ENCODE results near the gene TECPR2.
"Not testable (repeated sequence)": the region's sequence is repeated elsewhere in the genome, so short reads cannot be mapped to it uniquely, and the experiment has no call there.

TECPR2 gene

GRCh38 chr14:102335163-102335562 lies 27.6 kb upstream of the TECPR2 start:
- no peak for DNase-seq

- DNase-seq: no peak
Observed at GRCh38 chr14:102338724-102339123, 24.0 kb upstream of the TECPR2 start.

- DNase-seq: no peak
Observed at GRCh38 chr14:102341566-102341965, 21.2 kb upstream of the TECPR2 start.

GRCh38 chr14:102342238-102342637 lies 20.5 kb upstream of the TECPR2 start:
- no peak for DNase-seq

- no peak for DNase-seq
Observed at GRCh38 chr14:102344084-102344483, 18.7 kb upstream of the TECPR2 start.

- no peak for DNase-seq
Observed at GRCh38 chr14:102344485-102344884, 18.3 kb upstream of the TECPR2 start.

- no peak for DNase-seq
Observed at GRCh38 chr14:102345232-102345631, 17.5 kb upstream of the TECPR2 start.

GRCh38 chr14:102346645-102347044 lies 16.1 kb upstream of the TECPR2 start:
- no peak for DNase-seq

- DNase-seq: no peak
Observed at GRCh38 chr14:102348376-102348775, 14.4 kb upstream of the TECPR2 start.

GRCh38 chr14:102351023-102351422 lies 11.7 kb upstream of the TECPR2 start:
- no peak for DNase-seq

GRCh38 chr14:102351593-102351992 lies 11.1 kb upstream of the TECPR2 start:
- DNase-seq: not testable (repeated sequence)

GRCh38 chr14:102352213-102352612 lies 10.5 kb upstream of the TECPR2 start:
- DNase-seq: no peak

- no peak for DNase-seq
Observed at GRCh38 chr14:102353126-102353619, 9.6 kb upstream of the TECPR2 start.

- DNase-seq: no peak
Observed at GRCh38 chr14:102356280-102356679, 6.5 kb upstream of the TECPR2 start.

- DNase-seq: no peak
Observed at GRCh38 chr14:102359341-102359740, 3.4 kb upstream of the TECPR2 start.

- no peak for DNase-seq
Observed at GRCh38 chr14:102360388-102360787, 2.4 kb upstream of the TECPR2 start.

- no peak for DNase-seq
Observed at GRCh38 chr14:102362084-102362483, 657 bp upstream of the TECPR2 start.

GRCh38 chr14:102363182-102363943 lies 622 bp downstream of the TECPR2 start:
- no peak for DNase-seq

GRCh38 chr14:102370305-102370809 lies 7.6 kb downstream of the TECPR2 start:
- no peak for DNase-seq

- no peak for DNase-seq
Observed at GRCh38 chr14:102371361-102371760, 8.6 kb downstream of the TECPR2 start.

- no peak for DNase-seq
Observed at GRCh38 chr14:102373110-102373509, 10.4 kb downstream of the TECPR2 start.

- no peak for DNase-seq
Observed at GRCh38 chr14:102374264-102374663, 11.5 kb downstream of the TECPR2 start.

- no peak for DNase-seq
Observed at GRCh38 chr14:102375119-102375518, 12.4 kb downstream of the TECPR2 start.

GRCh38 chr14:102377696-102378095 lies 15.0 kb downstream of the TECPR2 start:
- no peak for DNase-seq

GRCh38 chr14:102378830-102379229 lies 16.1 kb downstream of the TECPR2 start:
- DNase-seq: no peak
